HG02571 (cell line): Measurements from ENCODE around the gene TSPAN15.
"Not testable (repeated sequence)": the region's sequence is repeated elsewhere in the genome, so short reads cannot be mapped to it uniquely, and the experiment has no call there.

Experiments
- ATAC-seq: cut with Tn5 transposase; IDR thresholded peaks from one replicate; pipeline ENCODE4 v1.9.1; 2021; ENCODE audit warnings: mild to moderate bottlenecking, moderate library complexity; ENCODE audit not compliant: unreplicated experiment

The TSPAN15 gene

DNA sequence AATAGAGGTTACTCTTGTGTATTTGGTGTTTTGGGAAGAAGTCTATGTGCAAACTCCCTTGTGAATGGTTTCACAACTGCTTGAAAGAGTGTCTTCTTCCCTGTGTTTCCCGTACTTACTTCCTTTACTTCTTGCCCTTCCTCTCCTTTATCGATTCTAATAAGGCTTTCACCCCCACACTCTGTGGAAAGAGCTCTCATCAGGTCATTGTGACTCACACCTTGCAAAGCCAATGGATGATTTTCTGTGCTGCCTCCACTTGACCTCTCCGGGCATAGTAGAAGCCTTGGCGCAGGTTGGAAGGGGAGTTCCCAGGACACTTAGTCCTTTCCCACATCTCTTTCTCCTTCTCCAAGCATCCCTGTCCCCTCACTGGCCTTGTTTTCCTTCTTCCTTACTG is 6.2 kb upstream of the TSPAN15 start:
- no peak for ATAC-seq

DNA sequence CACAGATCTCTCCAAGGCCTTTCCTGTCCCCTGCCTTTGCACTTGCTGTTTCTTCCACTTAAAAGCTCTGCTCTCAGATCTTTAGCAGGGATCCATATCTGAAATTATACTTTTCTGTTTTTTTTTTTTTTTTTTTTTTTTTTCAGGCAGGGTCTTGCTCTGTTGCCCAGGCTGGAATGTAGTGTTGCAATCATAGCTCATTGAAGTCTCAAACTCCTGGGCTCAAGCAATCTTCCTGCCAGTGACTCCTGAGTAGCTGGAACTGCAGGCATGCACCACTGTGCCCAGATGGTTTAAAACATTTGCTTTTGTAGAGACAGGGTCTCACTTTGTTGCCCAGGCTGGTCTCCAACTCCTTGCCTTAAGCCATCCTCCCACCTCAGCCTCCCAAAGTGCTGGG is 5.0 kb upstream of the TSPAN15 start:
- ATAC-seq, result no peak

DNA sequence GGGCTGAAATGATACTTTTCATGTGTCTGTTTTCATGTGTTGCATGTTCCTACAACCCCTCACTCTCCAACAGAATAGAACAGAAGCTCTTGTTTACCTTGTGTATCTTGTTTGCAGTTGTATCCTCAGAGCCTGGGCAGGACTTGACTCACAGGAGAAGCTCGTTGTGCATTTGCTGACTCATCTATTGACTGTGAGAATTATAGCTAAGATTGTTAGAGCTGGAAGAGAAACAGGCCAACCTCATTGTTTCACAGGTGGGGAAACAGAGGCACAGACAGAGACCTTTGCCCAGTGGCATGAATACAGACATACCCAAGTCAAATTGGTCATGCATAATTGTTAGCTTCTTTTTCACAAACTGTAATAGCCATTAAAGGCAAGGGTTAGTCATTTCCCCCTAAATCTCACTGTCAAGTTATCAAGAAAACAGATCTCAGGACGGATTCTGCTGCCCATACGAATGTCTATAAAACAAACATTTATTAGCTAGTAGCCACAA is 4.6 kb upstream of the TSPAN15 start:
- no peak for ATAC-seq

DNA sequence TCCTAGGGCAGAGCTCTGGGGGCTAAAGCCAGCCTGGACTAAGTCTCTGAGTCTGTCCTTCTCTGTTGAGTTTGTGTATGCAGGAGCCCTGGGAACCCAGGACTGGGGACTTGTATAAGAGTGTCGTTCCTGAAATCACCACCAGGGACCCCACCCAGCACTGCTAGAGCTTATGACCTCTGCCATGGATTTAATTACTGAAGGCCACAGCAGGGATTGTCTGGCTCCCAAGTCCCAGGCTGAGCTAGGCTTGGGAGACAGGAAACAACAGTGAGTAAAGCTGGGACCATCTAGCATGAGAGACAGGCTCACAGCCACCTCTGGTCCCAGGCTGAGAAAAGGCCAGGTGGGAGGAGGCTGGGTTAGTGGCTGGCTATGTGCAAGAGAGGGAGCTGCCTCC is 1.4 kb upstream of the TSPAN15 start:
- no peak for ATAC-seq

DNA sequence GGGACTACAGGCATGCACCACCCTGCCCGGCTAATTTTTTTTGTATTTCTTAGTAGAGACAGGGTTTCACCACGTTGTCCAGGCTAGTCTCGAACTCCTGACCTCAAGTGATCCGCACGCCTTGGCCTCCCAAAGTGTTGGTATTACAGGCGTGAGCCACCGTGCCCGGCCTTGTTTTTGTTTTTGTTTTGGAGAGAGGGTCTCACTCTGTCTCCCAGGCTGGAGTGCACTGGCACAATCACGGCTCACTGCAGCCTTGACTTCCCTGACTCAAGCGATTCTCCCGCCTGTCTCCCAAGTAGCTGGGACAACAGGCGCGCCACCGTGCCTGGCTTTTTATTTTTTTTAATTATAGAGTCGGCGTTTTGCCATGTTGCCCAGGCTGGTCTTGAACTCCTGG is 870 bp upstream of the TSPAN15 start:
- ATAC-seq, result not testable (repeated sequence)

DNA sequence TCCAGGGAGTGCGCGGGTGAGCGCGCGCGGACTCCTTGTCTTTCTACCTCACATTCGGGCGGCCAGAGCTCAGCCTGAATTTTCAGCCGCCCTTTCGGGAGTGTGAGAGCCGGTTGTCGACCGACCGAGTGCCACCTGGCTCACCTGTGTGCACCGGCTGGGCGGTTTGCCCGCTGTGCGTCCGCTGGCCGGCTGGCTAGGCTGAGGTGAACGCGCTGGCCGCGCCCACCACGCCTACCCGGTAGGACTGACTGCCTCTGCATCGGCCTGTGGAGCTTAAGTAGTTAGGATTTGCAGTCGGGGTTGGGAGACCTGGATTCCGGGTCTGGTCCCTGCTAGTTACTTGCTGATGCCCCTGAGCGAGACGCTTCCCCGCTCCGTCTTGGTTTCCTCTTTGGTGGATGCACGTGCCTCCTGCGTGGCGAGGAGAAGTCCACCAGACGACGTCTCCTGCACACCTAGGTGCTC is 553 bp downstream of the TSPAN15 start:
- ATAC-seq, result no peak

DNA sequence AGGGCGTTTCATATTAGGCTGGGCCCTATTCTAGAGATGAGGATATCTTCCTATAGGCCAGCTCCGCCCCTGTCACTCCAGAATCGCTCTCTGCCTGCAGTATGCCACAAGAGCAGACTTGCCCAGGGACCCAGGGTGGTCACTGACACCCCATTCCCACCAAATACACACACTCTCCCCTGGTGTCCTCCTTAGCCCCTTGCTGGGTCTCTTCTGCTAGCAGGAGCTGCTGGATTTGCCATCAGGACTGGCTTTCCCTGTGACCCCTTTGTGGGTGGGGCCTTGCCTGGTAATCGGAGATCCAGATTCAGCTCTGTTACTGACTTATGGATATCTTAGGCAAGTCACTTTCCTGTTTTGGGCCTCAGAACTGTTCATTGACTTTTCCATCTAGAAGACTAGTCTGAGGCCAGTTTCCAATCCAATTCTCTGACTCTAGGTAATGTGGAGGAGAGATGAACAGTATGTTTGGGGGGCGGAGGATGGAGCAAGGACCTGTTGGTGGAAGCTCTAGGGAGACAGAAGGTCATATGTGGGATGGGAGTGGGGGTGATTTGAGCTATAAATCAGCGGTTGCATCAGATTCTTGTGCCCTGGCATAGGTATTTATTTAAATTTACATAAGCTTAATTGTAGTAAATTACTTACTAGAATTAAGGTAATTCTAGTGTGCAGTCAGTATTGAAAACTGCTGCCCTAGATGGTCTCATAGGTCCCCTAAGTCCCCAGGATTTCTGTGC is 1.6 kb downstream of the TSPAN15 start:
- ATAC-seq, result no peak

DNA sequence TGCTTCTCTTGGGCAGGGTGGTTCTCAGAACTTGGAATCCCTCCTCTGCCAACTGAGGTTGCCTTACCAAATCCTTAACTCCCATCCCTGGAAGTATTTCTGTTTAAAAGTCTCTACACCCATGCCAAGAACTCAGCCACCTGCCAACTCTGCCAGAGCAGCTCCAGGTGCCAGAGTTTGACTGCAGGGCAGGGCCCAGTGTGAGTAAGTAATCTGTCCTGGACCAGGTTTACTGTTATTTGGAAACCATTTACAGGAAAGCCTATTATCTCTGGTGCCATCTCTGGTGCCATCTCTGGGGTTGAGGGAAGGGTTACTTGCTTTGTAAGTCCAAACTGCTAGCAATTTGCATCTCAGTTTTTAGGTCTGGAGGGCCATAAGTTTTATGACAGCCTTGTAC is 2.5 kb downstream of the TSPAN15 start:
- no peak for ATAC-seq

DNA sequence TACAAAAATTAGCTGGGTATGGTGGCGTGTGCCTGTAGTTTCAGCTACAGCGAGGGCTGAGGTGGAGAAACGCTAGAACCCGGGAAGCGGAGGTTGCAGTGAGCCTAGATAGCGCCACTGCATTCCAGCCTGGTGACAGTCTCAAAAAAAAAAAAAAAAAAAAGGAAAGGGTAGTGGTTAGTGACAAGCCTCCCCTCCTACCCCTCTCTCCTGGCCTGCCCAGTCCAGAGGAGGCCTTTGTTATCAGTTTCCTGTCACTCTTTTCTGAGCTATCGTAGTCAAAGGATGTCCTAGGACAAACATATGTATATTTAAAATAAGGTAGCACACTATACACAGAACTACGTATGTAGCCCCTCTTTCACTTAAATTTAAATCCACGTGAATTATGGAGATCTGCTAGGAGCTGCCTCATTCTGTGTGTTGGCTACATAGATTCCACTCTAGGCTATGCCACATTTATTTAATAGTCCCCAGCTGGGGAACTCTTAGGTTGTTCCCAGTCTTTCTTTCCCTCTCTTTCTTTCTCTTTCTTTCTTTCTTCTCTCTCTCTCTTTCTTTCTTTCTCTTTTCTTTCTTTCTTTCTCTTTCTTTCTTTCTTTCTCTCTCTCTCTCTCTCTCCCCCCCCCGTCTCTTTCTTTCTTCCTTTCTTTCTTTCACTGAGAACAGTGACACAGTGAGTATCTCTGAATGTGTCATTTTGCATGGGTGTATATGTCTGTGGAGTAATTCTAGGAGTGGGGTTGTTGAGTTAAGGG is 3.9 kb downstream of the TSPAN15 start:
- ATAC-seq, result no peak

DNA sequence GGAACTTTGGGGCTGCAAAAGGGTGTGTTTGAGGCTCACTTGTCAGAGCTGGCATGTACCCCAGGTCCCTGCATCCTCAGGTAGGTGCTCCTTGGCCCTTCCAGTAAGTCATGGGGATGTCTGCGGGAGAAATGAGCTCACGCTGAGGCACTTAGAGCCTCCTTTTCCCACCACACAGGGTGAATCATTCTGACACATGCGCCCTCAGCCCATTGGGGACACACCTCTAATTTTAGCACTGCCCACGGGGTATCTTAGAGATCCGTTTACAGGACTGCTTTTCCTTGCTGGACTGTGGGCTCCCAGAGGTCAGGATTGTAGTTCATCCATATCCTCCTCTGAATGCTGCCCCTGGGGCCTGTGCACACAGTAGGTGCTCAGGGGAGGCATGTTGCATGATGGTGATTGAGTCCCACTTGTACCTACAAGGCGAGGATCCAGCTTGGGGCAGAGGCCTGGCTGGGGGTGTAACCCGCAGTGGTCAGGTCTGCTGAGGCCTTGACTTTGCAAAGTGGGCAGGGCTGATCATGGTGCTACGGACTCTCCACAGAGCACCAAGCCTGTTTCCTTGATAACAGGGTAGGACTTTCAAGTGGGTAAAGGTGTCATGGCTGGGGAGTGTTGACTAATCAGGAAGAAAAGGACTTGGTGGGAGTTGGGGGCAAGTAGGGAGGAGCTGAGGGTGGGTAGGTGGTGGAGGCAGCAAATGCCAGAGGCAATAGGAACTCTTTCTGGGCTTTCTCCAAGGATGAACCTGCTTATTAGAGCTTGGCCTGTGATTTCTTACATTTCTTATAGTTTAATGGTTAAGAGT is 5.8 kb downstream of the TSPAN15 start:
- no peak for ATAC-seq

DNA sequence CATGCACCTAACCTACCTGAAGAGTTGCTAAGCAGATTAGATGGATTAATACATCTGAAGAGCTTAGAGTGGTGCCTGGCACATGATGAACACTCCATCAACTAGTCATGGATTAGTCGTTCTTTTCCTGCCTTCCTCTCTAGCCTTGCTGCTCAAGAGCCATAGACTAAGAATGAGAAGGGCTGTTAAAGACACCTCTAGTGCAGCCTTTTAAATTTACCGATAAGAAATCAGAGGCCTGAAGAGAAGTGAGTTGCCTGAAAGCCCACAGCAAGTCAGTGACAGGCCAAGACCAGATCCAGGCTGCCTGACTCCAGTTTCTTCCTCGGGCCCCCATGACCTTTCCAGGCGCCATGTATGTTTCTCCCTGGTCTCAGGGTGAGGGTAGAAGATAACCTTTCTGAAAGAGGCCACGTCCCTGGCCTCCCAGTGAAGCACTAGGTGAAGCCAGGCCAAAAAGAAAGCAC is 6.5 kb downstream of the TSPAN15 start:
- ATAC-seq, result no peak

DNA sequence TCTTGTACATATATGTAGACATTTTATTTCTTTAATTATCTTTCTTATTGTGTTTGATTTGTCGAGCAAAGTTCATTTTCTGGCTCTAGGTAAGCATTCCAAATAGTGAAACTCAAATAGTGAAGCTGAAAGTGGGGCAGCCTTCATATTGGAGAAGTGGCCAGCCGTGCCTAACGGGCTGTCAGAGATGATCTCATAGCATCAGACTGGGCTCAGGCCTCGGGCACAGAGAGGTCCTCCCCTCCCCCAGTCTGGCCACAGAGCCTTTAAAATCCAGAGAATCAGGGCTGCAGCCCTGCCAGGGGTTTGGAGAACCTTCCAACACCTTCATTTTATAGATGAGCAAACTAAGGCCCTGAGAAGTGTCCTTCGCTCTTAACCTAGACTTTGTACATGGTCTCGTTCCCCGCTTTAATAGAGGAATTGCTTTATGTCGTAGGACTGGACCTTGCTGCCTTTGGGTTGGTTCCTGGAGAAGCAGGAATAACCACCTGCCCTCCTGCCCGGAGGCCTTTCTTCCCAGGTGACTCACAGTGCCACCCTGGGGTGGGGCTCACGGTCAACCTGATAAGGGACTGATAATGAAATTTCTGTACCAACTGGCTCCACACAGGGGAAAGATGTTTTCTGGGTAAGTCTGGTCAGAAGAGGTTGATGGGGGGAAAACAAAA is 7.3 kb downstream of the TSPAN15 start:
- no peak for ATAC-seq

DNA sequence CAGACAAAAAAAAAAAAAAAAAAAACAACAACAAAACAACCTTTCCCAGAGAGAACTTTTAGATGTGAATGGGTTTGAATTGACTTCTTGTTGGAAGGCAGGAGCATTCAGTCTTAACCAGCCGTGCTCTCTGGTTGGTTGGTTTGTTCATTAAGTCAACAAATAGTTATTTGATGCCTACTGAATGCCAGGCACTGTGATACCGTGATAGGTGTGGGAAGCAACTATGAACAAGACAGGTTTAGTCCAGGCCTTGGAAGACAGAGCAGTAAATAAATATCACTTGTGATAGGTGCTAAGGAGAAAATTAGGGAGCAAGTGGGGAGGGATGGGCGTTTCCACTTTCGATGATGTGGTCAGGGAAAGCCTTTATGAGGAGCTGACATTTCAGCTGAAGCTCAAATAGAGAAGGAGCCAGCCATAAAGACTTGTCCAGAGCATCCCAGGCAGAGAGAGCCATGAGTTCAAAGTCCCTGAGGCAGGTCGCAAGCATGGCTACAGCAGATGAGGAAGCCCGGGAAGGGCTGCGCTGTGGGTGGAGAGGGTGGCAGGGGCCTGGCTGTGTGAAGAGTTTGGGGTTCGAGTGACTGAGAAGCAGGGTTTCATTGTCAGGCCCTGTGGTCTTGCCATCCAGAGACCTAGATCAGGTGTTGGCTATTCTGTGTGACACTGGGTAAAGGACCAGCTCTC is 8.0 kb downstream of the TSPAN15 start:
- ATAC-seq, result no peak

DNA sequence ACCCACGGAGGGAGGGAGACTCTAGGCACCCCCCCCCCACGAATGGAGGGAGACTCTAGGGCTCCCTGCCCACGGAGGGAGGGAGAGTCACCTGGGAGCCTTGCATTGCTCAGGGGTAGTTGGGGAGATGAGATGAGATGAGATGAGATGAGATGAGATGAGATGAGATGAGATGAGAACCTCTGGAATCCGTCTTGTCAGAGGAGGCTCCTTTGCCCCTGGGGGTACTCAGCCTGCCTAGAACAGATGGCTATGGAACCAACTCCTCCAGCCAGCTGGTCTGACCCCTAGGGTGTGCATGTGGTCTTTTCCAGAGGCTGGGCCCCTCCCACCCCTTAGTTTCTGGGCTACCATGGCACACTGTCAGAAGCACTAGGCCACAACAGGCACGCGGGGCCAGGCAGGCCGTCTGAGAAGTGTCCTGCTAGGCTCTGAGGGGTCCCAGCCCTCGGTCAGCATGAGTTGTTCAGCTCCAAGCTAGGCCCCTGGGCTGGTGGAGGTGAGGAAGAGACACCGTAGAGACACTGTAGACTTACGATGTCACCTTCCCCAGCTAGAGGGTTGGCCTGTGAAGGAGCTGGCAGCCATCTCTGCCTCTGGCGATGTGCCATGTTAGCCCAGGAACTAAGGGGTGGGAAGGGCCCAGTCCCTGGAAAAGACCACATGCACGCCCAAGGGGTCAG is 8.8 kb downstream of the TSPAN15 start:
- no peak for ATAC-seq

DNA sequence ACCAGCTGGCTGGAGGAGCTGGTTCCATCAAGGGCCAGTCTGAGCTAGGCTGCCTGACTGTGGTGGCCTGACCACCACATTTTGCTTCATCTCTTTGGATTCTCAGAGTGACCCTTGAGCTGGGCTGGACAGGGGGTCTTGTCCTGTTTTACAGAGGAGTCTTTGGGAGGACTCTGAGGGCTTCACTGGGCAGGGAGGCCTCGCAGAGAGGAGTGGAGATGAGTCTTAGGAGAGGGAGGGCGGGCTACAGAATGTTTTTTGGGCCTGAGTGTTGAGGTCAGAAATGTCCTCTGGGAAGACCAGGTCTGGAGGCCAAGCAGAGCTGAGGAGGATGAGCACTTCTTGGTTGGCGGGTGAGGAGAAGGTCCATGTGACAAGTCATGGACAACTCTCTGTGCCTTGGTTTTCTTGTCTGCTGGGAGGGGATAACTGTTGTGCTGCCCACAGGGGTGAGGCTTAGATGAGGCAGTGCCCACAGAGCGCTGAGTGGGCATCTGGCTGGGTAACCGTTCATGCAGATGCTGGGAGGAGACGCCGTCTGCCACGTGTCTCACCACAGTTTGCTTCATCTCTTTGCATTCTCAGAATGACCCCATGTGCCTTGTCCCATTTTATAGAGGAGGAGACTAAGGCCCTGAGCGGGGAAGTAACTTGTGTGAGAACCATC is 9.4 kb downstream of the TSPAN15 start:
- ATAC-seq, result no peak

DNA sequence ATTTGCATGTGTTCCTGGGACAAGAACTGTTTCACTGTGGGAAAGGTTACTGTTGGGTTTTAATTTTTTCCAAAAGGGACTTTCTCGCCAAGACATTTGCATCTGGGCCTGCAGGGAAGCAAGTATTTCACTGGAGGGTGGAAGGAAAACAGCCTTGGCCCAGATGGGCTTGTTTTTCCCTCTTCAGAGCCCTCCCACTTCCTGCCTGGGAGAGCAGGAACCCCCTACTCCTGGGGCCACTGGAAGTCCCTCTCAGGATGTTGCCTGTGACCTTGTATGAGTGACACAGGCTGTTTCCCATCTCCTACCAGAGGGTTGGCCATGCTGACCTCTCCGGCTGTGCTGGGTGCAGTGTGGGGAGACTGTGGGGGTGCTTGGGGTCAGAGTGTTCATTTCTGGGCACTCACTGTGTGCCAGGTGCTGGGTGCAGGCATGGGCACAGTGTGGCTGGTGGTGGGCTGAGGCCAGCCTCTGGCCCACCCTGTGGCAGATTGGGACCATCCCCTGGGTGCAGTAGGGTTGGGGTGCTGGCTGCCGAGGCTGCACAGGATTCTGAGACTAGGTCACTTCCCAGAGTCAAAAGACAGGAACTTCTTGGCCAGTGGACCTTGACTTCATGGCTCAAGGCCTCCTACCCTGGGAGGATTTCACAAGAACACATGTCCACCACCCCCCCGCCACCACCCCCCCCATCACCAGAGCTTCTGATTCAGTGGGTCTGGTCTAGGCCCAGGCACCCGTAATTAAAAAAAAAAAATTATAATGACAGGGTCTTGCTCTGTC is 10.2 kb downstream of the TSPAN15 start:
- ATAC-seq, result no peak

DNA sequence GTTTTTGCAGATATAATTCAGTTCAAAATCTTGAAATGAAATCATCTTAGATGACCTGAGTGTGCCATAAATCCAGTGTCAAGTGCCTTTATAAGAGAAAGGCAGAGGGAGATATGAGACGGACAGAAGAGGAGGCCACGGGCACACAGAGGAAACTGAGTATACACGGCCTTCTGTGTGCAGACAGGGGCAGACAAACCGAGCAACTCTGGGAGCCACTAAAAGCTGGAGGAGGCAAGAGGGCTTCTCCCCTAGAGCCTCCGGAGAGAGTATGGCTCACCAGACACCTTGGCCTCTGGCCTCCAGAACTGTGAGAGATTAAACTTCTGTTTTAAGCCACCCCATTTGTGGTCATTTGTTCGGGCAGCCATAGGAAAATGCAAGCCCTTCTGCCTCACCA is 12.6 kb downstream of the TSPAN15 start:
- no peak for ATAC-seq

DNA sequence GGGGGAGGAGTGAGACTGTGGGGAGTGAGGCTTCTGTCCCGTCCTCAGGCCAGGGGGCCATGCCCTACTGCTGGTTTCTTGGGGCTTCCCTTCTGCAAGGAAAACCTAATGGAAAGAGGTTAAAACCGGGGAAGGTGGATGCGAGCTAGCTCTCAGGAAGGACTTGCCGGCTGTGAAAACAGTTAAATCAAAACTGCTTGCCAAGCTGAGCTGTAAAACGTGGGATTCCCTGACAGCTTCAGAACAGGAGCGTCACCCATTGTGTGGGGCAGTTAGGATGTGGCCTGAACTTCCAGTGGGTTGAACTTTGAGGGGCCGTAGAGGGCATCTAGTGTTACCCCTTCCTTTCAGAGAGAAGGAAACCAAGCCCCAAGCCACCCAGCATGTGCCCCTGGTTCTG is 13.1 kb downstream of the TSPAN15 start:
- ATAC-seq, result no peak
